G401.6 (cell line): ENCODE results near the gene SRL.

ENCODE experiments used
- FAIRE-seq: peaks from 2 replicates; lab custom pipeline; 2012; peaks lifted over from hg19 to GRCh38; lab: Jason Lieb, UNC

The SRL gene

DNA sequence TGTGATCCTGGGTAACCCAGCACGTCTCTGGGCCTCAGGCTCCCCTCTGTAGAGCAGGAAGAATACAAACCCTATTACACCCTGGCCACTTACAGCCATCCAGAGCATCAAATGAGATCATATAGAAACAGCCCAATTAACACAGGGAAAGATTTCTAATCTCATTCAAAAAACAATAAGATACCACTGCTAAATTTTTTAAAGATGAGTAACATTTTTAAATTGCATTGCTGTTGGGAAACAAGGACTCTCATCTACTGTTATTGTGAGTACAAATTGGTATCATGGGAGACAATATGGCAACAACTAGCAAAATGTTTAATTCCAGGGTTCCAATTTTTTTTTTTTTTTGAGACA is 41.1 kb downstream of the SRL start:
- no peak for FAIRE-seq

DNA sequence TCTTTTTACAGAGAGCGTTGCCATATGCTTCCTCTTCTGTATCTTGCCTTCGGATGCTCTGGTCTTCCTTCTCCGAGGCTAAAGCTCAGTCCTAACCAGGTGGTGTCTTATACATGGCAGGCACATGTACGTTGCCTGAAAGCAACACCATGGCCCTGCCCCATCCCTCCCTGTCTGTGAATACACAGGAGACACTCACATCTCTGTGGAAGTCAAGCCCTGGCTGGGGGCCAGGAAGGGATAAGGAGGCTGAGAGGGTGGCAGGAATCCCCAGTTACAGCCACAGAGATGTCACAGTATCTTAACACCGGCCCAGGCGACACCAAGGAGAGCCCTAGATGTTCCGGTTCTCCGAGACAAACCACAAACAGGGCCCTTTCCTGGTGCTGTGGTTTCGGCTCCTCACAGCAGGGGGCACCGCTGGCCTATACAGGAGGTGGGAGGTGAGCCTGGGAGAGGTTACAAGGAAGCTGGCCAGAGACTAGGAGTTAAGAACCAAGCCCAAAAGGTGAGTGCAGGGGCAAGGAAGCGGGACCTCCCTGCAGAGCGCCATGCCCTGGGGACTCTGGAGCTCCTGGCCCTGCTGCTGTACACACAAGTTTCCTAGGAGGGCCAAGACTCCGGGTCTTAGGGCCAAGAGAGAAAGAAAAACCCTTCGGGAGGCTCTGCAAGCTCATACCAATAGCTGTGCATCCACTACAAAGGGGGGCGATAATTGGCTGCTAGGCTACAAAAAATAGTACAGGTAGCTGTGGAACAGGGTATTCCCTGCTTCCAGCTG is 41.7 kb downstream of the SRL start:
- FAIRE-seq: no peak

- no peak for FAIRE-seq
Observed at GRCh38 chr16:4198816-4199215, 43.1 kb downstream of the SRL start.

- no peak for FAIRE-seq
Observed at GRCh38 chr16:4194661-4195060, 47.2 kb downstream of the SRL start.

GRCh38 chr16:4193920-4194319 is 48.0 kb downstream of the SRL start:
- FAIRE-seq: no peak

DNA sequence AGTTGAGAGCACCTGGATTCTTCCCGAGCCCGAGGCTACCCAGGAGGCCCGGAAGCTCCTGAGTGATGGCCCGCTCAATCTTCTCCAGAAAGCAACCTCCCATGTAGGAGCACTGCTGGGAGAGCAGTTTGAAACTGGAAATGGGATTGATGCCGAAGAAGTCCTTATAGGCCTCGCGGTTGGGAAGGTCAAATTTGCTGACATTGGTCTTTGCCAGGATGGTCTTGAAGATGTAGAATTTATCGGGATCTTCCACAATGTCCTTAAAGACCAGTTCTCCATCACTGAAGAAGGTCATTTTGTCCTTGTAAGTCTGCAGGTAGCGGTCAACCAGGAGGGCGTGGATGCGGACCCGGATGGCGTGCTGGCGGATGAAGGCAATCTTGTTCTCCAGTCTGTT is 49.7 kb downstream of the SRL start:
- no peak for FAIRE-seq

DNA sequence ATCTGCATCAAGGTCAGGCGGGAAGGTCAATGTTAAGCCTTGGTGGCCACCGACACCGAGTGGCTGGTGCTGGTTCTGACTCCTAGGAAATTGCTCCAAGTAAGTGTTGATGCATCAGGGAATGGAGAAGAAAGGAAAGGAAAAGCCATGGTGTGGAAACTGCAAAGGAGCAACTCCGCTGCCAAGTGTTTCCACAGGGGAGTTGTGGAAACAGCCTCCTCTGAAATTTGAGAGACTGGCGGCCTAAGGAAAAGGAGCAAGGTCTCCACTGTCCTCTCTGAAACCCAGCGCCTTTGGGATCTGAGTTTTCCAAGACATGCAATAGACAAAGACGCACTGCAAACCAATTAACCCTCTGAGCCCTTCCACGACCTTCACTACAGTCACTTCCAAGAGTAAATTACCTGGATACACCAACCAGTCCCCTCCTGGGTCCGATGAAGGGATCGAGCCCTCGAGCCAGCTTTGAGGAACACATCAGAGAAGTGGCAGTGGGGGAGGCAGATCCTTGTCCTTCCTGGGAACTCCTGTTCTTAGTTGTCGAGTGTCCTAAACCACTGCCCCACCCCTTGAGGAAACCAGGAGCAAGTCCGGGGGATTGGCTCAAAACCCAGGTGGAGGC is 51.1 kb downstream of the SRL start:
- FAIRE-seq: no peak

DNA sequence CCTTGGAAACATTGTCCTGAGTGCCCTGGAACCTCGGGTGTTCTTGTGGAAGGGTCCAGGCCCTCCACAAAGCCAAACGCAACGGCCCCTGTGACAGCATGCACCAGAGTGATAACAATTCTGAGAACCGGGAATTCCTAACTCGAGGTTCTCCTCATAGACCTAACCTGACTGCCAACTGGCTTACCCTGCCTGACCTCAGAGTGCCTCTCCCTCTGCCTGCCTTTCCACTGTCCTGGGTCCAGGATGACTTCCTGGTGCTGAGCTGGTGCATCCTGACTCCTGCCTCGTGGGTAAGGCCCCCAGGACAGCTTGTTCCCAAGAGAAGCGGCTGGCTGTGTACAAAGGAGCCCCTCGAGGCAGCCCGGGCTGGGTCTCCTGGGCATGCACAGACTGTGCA is 51.8 kb downstream of the SRL start:
- no peak for FAIRE-seq

GRCh38 chr16:4184038-4184702 is 57.7 kb downstream of the SRL start:
- no peak for FAIRE-seq

DNA sequence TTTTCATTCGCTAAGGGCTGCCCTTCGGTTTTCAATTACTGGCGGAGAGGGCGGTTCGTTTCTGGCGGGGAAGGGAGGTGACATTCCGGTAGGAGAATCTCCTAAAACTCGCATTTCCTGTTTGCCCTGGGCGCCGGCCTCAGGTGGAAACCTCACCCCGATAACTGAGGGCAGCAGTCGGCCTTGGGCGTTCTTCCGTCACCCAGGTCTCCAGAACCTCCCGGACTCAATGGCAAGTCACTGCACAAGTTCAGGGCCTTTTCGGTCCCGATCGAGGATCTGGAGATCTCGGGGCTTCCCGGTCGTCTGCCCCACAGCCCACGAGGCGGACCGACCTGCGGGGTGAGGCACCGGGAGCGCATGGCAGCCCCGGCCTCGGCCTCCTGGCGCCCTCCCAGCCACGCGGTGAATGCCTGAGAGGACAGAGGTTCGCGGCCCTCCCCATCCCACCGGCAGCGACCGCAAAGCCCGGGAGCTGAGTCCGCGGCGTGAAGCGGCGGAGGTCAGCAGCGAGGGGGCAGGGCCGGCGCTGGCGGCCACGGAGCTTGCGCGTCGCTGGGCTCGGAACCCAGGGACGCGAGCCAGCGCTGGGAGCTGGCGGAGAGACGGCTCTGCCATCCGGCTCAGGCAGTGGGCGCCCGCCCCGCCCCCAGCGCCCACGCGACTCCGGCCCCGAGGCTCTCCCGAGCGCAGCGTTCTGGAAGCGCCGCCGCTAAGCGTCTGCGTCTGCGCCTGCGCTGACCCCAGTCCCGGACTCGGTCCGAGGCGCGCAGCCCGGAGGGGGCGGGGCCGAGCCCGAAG is 58.4 kb downstream of the SRL start:
- FAIRE-seq: no peak

- no peak for FAIRE-seq
Observed at GRCh38 chr16:4182581-4183236, 59.2 kb downstream of the SRL start.

GRCh38 chr16:4180511-4180910 is 61.4 kb downstream of the SRL start:
- no peak for FAIRE-seq

DNA sequence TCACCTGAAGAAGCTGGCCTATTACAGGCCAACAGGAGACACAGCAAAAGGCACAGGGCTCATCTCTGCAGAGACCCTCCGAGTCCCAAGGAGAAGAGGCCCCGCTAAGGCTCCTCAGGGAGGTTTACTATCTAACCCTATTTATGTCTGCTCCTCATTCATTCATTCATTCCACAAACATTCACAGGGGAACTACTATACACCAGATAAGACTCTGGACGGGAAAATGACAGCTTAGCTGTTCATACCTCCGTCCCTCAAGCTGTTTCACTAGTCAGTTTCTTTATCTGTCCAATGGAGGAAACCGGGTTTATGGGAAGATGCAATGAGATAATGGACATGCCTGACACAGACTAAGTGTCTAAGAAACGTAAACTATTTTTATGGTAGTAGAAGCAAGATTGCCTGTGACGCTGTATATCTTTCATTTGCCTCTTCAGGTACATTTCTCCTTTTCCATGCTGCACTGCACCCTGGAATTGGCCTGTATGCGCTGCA is 62.1 kb downstream of the SRL start:
- FAIRE-seq: no peak

GRCh38 chr16:4179020-4179419 is 62.9 kb downstream of the SRL start:
- FAIRE-seq: no peak

GRCh38 chr16:4178468-4179010 is 63.3 kb downstream of the SRL start:
- no peak for FAIRE-seq

DNA sequence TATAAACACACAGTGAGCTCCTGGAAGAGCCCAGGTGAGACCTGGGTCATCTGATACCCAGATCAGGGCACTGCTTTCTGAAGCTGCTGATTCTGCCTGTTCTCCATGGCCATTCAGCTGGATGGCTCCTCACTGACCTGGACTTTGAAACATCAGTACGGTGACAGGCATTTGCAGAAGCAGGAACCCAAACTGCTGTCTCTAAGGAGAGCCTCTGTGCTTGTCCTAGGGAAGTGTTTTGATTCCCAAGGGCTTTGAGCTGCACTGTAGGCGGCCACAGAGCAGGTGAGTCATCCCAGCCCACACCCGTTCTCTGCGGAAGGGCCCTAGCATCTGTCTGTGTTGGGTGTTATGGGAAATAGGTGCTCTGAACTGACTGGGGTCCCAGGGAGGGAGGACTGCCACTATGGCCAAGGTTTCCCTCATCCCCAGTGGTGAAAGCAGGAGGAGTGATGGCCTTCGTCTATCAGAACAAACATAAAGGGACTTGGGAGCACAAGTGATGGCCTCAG is 64.9 kb downstream of the SRL start:
- no peak for FAIRE-seq

- no peak for FAIRE-seq
Observed at GRCh38 chr16:4175849-4176248, 66.0 kb downstream of the SRL start.

- FAIRE-seq: no peak
Observed at GRCh38 chr16:4172070-4172469, 69.8 kb downstream of the SRL start.

- FAIRE-seq: no peak
Observed at GRCh38 chr16:4169415-4169814, 72.5 kb downstream of the SRL start.

DNA sequence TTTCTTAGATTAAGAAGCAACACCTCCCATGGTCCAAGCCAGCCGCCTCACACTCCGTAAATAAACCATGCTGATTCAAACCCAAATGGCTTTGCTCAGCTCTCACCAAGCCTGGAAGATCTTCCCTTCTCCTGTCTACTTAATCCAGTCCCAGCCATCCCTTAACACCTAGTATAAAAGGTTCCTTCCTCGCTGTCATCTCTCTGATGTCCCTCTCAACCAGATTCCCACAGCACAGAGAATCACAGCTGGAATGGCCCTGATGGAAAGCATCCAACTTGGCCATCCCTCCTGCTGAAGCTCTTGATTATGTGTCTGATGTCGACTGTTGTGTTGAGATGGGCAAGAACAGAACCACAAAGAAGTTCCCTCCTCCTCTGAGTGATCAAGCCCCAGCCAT is 75.1 kb downstream of the SRL start:
- FAIRE-seq: no peak

- no peak for FAIRE-seq
Observed at GRCh38 chr16:4160658-4161430, 81.0 kb downstream of the SRL start.
